GM23338 (cell line): ENCODE data around the gene PMIS2. TPM values are rescaled to one million over a fixed set of nuclear protein-coding genes. Genes with fewer than 3 reads are reported as not detected.

Source experiments
- ATAC-seq: fragments of 200-7000 bp; cut with Tn5 transposase; 3 replicates; pipeline ENCODE4 v1.9.1; 2020
- DNase-seq: peaks from one replicate; pipeline ENCODE4 v3.0.0-alpha.2; 2015; ENCODE audit warnings: low spot score
- H2AFZ ChIP-seq: fragments of 200-600 bp; sonication (generic); 2 replicates; pipeline ENCODE4 v1.8.0; 2016; ENCODE audit warnings: antibody characterized with exemption, mild to moderate bottlenecking, moderate library complexity
- H3F3A ChIP-seq: fragments of 200-600 bp; sonication (generic); replicated peaks from 2 replicates; pipeline ENCODE4 v1.8.0; 2017; ENCODE audit warnings: antibody characterized with exemption, mixed run types, low read depth
- H3K27ac ChIP-seq: fragments of 200-600 bp; sonication (generic); 2 replicates; pipeline ENCODE4 v1.6.1; 2016; ENCODE audit warnings: low read depth
- H3K27me3 ChIP-seq: fragments of 200-600 bp; sonication (generic); 2 replicates; pipeline ENCODE4 v1.8.0; 2016; ENCODE audit warnings: mild to moderate bottlenecking, mixed run types, moderate library complexity; ENCODE audit not compliant: insufficient read depth
- H3K36me3 ChIP-seq: fragments of 200-600 bp; sonication (generic); 2 replicates; pipeline ENCODE4 v1.8.0; 2016; ENCODE audit warnings: mild to moderate bottlenecking; ENCODE audit not compliant: insufficient read depth
- H3K4me1 ChIP-seq: fragments of 200-600 bp; sonication (generic); 2 replicates; pipeline ENCODE4 v1.8.0; 2016; ENCODE audit warnings: mild to moderate bottlenecking, moderate library complexity; ENCODE audit not compliant: insufficient read depth
- H3K4me2 ChIP-seq: fragments of 200-600 bp; sonication (generic); 2 replicates; pipeline ENCODE4 v1.7.1; 2017; ENCODE audit warnings: mixed run types
- H3K4me3 ChIP-seq: fragments of 200-600 bp; sonication (generic); 2 replicates; pipeline ENCODE4 v1.6.1; 2016; ENCODE audit warnings: mixed run types
- H3K79me2 ChIP-seq: fragments of 200-600 bp; sonication (generic); replicated peaks from 2 replicates; pipeline ENCODE4 v1.8.0; 2017; ENCODE audit warnings: mild to moderate bottlenecking; ENCODE audit not compliant: insufficient read depth
- H3K9me2 ChIP-seq: fragments of 200-600 bp; sonication (generic); 2 replicates; pipeline ENCODE4 v1.8.0; 2017; ENCODE audit not compliant: insufficient read depth
- H4K20me1 ChIP-seq: fragments of 200-600 bp; sonication (generic); replicated peaks from 2 replicates; pipeline ENCODE4 v1.8.0; 2017; ENCODE audit warnings: mild to moderate bottlenecking; ENCODE audit not compliant: insufficient read depth
- H3K27ac Mint-ChIP-seq: 2 replicates; pipeline ENCODE4 v1.8.0; 2020; ENCODE audit warnings: inconsistent platforms, mild to moderate bottlenecking, moderate library complexity, mixed read lengths
- H3K27me3 Mint-ChIP-seq: 3 replicates; pipeline ENCODE4 v1.8.0; 2022; ENCODE audit warnings: low read depth, mild to moderate bottlenecking, moderate library complexity, mixed read lengths, inconsistent platforms; ENCODE audit not compliant: insufficient read depth, poor library complexity
- H3K36me3 Mint-ChIP-seq: 3 replicates; pipeline ENCODE4 v1.8.0; 2021; ENCODE audit warnings: low read depth, mild to moderate bottlenecking, inconsistent platforms, moderate library complexity, mixed read lengths
- H3K4me1 Mint-ChIP-seq: 3 replicates; pipeline ENCODE4 v1.8.0; 2020; ENCODE audit warnings: mild to moderate bottlenecking, inconsistent platforms, mixed read lengths
- H3K4me3 Mint-ChIP-seq: 3 replicates; pipeline ENCODE4 v1.8.0; 2021; ENCODE audit warnings: moderate library complexity, mild to moderate bottlenecking, inconsistent platforms, mixed read lengths
- H3K9me3 Mint-ChIP-seq: 3 replicates; pipeline ENCODE4 v1.8.0; 2020; ENCODE audit warnings: moderate library complexity, mild to moderate bottlenecking, inconsistent platforms, mixed read lengths
- CREB1 ChIP-seq: fragments of 250-450 bp; sonication (Bioruptor Pico); IDR thresholded peaks from 2 replicates; pipeline ENCODE4 v1.5.0; 2020; ENCODE audit warnings: low read depth, mild to moderate bottlenecking, moderate library complexity
- EZH2 ChIP-seq: fragments of 200-600 bp; sonication (generic); IDR thresholded peaks from one replicate; pipeline ENCODE4 v1.8.0; 2017; ENCODE audit warnings: antibody characterized with exemption, mild to moderate bottlenecking, low read depth; ENCODE audit not compliant: unreplicated experiment
- EZH2phosphoT487 ChIP-seq: fragments of 200-600 bp; sonication (generic); IDR thresholded peaks from one replicate; pipeline ENCODE4 v1.8.1; 2018; ENCODE audit warnings: antibody characterized with exemption; ENCODE audit not compliant: unreplicated experiment
- JUNB ChIP-seq: IDR thresholded peaks from one replicate; pipeline ENCODE4 v1.6.1; 2016; ENCODE audit warnings: antibody characterized with exemption; ENCODE audit not compliant: unreplicated experiment
- NANOG ChIP-seq: IDR thresholded peaks from 2 replicates; pipeline ENCODE4 v1.6.1; 2016; ENCODE audit warnings: antibody characterized with exemption, borderline replicate concordance
- POLR2AphosphoS5 ChIP-seq: IDR thresholded peaks from 2 replicates; pipeline ENCODE4 v1.6.1; 2016; ENCODE audit warnings: antibody characterized with exemption, low read depth
- STAT1 ChIP-seq: IDR thresholded peaks from one replicate; pipeline ENCODE4 v1.6.1; 2016; ENCODE audit warnings: antibody characterized with exemption; ENCODE audit not compliant: unreplicated experiment
- ZNF114 ChIP-seq: fragments of 250-450 bp; sonication (Bioruptor Pico); IDR thresholded peaks from 2 replicates; pipeline ENCODE4 v1.5.0; 2020; ENCODE audit warnings: mild to moderate bottlenecking, moderate library complexity
- ZNF331 ChIP-seq: fragments of 250-450 bp; sonication (Bioruptor Pico); IDR thresholded peaks from 2 replicates; pipeline ENCODE4 v1.5.0; 2020; ENCODE audit warnings: low read depth, mild to moderate bottlenecking, moderate library complexity
- polyA plus RNA-seq: library from polyadenylated mRNA; unstranded; fragments of >200 nt; fragmentation: Nextera tagmentation; extraction: Ambion mirVana; gene quantifications from 2 replicates; pipeline ENCODE4 v1.2.1, GENCODE V29; 2016
- total RNA-seq: library from RNA; depleted of rRNA; stranded (reverse); fragments of >200 nt; shearing (Covaris generic); gene quantifications from 2 replicates; pipeline ENCODE4 v1.2.3, GENCODE V29; 2014
- TF ChIP-seq, protein P1 (sequence below): IDR thresholded peaks from 2 replicates; pipeline ENCODE4 v1.6.1; 2016; ENCODE audit warnings: antibody characterized with exemption
- TF ChIP-seq, protein P2 (sequence below): fragments of 250-450 bp; sonication (Bioruptor Pico); IDR thresholded peaks from 2 replicates; pipeline ENCODE4 v1.5.0; 2020; ENCODE audit warnings: mild to moderate bottlenecking, moderate library complexity
- TF ChIP-seq, protein P3 (sequence below): IDR thresholded peaks from one replicate; pipeline ENCODE4 v1.6.1; 2018; ENCODE audit warnings: antibody characterized with exemption; ENCODE audit not compliant: unreplicated experiment
- TF ChIP-seq, protein P4 (sequence below), 2 experiments: fragments of 200-600 bp in 1 of 2; sonication (generic) in 1 of 2; conservative IDR thresholded peaks; 2 replicates each; pipeline versions ENCODE4 v1.5.1 to v1.6.1; 2016 to 2017; ENCODE audit warnings: antibody characterized with exemption in 2 of 2, low read depth in 2 of 2, mild to moderate bottlenecking in 2 of 2, moderate library complexity in 1 of 2

Gene PMIS2
- total and polyA plus RNA-seq, 2 experiments from 2014 or later = not detected

- Mint-ChIP-seq H3K4me3 (no peak overlapping the region; the same call in 2 of the 3 replicates), H3K27ac (no peak overlapping the region)
- no peaks in the 10 kb centered on the region for H3F3A ChIP-seq
Measured at GRCh38 chr19:35621708-35622107, 35.7 kb downstream of the PMIS2 start.

More at GRCh38 chr19:35621708-35622107, 35.7 kb downstream of the PMIS2 start:
- Histone ChIP-seq H3K27me3 (no peaks in the 10 kb centered on the region), H3K9me2 (no peaks in the 10 kb centered on the region), H3K79me2 (no peaks in the 10 kb centered on the region), H3K27ac (no peak overlapping the region), H3K4me1 (no peaks in the 10 kb centered on the region), H3K4me3 (no peak overlapping the region), H4K20me1 (no peaks in the 10 kb centered on the region), H3K4me2 (no peak overlapping the region), H3K36me3 (no peaks in the 10 kb centered on the region), H2AFZ (no peak overlapping the region)
- ATAC-seq (no peak), DNase-seq (no peak)
- no peaks in the 10 kb centered on the region for H3K4me1 Mint-ChIP-seq
- TF ChIP-seq POLR2AphosphoS5 = no peak
- no peak for TF ChIP-seq NANOG
- no peak for TF ChIP-seq CREB1
- TF ChIP-seq JUNB = no peak
- TF ChIP-seq EZH2 = no peak
- TF ChIP-seq, protein P1, sequence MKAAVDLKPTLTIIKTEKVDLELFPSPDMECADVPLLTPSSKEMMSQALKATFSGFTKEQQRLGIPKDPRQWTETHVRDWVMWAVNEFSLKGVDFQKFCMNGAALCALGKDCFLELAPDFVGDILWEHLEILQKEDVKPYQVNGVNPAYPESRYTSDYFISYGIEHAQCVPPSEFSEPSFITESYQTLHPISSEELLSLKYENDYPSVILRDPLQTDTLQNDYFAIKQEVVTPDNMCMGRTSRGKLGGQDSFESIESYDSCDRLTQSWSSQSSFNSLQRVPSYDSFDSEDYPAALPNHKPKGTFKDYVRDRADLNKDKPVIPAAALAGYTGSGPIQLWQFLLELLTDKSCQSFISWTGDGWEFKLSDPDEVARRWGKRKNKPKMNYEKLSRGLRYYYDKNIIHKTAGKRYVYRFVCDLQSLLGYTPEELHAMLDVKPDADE = no peak
- TF ChIP-seq, protein P2, sequence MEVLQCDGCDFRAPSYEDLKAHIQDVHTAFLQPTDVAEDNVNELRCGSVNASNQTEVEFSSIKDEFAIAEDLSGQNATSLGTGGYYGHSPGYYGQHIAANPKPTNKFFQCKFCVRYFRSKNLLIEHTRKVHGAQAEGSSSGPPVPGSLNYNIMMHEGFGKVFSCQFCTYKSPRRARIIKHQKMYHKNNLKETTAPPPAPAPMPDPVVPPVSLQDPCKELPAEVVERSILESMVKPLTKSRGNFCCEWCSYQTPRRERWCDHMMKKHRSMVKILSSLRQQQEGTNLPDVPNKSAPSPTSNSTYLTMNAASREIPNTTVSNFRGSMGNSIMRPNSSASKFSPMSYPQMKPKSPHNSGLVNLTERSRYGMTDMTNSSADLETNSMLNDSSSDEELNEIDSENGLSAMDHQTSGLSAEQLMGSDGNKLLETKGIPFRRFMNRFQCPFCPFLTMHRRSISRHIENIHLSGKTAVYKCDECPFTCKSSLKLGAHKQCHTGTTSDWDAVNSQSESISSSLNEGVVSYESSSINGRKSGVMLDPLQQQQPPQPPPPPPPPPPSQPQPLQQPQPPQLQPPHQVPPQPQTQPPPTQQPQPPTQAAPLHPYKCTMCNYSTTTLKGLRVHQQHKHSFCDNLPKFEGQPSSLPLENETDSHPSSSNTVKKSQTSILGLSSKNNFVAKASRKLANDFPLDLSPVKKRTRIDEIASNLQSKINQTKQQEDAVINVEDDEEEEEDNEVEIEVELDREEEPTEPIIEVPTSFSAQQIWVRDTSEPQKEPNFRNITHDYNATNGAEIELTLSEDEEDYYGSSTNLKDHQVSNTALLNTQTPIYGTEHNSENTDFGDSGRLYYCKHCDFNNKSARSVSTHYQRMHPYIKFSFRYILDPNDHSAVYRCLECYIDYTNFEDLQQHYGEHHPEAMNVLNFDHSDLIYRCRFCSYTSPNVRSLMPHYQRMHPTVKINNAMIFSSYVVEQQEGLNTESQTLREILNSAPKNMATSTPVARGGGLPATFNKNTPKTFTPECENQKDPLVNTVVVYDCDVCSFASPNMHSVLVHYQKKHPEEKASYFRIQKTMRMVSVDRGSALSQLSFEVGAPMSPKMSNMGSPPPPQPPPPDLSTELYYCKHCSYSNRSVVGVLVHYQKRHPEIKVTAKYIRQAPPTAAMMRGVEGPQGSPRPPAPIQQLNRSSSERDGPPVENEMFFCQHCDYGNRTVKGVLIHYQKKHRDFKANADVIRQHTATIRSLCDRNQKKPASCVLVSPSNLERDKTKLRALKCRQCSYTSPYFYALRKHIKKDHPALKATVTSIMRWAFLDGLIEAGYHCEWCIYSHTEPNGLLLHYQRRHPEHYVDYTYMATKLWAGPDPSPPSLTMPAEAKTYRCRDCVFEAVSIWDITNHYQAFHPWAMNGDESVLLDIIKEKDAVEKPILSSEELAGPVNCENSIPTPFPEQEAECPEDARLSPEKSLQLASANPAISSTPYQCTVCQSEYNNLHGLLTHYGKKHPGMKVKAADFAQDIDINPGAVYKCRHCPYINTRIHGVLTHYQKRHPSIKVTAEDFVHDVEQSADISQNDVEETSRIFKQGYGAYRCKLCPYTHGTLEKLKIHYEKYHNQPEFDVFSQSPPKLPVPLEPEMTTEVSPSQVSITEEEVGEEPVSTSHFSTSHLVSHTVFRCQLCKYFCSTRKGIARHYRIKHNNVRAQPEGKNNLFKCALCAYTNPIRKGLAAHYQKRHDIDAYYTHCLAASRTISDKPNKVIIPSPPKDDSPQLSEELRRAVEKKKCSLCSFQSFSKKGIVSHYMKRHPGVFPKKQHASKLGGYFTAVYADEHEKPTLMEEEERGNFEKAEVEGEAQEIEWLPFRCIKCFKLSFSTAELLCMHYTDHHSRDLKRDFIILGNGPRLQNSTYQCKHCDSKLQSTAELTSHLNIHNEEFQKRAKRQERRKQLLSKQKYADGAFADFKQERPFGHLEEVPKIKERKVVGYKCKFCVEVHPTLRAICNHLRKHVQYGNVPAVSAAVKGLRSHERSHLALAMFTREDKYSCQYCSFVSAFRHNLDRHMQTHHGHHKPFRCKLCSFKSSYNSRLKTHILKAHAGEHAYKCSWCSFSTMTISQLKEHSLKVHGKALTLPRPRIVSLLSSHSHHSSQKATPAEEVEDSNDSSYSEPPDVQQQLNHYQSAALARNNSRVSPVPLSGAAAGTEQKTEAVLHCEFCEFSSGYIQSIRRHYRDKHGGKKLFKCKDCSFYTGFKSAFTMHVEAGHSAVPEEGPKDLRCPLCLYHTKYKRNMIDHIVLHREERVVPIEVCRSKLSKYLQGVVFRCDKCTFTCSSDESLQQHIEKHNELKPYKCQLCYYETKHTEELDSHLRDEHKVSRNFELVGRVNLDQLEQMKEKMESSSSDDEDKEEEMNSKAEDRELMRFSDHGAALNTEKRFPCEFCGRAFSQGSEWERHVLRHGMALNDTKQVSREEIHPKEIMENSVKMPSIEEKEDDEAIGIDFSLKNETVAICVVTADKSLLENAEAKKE (CRISPR knock-in tag) = no peak
- TF ChIP-seq, protein P3, sequence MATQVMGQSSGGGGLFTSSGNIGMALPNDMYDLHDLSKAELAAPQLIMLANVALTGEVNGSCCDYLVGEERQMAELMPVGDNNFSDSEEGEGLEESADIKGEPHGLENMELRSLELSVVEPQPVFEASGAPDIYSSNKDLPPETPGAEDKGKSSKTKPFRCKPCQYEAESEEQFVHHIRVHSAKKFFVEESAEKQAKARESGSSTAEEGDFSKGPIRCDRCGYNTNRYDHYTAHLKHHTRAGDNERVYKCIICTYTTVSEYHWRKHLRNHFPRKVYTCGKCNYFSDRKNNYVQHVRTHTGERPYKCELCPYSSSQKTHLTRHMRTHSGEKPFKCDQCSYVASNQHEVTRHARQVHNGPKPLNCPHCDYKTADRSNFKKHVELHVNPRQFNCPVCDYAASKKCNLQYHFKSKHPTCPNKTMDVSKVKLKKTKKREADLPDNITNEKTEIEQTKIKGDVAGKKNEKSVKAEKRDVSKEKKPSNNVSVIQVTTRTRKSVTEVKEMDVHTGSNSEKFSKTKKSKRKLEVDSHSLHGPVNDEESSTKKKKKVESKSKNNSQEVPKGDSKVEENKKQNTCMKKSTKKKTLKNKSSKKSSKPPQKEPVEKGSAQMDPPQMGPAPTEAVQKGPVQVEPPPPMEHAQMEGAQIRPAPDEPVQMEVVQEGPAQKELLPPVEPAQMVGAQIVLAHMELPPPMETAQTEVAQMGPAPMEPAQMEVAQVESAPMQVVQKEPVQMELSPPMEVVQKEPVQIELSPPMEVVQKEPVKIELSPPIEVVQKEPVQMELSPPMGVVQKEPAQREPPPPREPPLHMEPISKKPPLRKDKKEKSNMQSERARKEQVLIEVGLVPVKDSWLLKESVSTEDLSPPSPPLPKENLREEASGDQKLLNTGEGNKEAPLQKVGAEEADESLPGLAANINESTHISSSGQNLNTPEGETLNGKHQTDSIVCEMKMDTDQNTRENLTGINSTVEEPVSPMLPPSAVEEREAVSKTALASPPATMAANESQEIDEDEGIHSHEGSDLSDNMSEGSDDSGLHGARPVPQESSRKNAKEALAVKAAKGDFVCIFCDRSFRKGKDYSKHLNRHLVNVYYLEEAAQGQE = no peak
- TF ChIP-seq, protein P4, sequence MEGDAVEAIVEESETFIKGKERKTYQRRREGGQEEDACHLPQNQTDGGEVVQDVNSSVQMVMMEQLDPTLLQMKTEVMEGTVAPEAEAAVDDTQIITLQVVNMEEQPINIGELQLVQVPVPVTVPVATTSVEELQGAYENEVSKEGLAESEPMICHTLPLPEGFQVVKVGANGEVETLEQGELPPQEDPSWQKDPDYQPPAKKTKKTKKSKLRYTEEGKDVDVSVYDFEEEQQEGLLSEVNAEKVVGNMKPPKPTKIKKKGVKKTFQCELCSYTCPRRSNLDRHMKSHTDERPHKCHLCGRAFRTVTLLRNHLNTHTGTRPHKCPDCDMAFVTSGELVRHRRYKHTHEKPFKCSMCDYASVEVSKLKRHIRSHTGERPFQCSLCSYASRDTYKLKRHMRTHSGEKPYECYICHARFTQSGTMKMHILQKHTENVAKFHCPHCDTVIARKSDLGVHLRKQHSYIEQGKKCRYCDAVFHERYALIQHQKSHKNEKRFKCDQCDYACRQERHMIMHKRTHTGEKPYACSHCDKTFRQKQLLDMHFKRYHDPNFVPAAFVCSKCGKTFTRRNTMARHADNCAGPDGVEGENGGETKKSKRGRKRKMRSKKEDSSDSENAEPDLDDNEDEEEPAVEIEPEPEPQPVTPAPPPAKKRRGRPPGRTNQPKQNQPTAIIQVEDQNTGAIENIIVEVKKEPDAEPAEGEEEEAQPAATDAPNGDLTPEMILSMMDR (conservative IDR thresholded peaks at IDR 0.05; ENCODE audit: low read depth in 2 of 2) = no peak
- TF ChIP-seq STAT1 = no peak
- no peak for TF ChIP-seq EZH2phosphoT487
- no peak for TF ChIP-seq ZNF331 (CRISPR knock-in tag)
- TF ChIP-seq ZNF114 (CRISPR knock-in tag) = no peak
- no peaks in the 10 kb centered on the region for H3K9me3 Mint-ChIP-seq
- peaks cover 17% of the 10 kb centered on the region; the same call in 2 of the 3 replicates for H3K36me3 Mint-ChIP-seq
- H3K27me3 Mint-ChIP-seq = peaks cover 9% of the 10 kb centered on the region
